Superior temporal gyrus (tissue), 1 donor: ENCODE results near the gene RUFY4.
A peak's percentile ranks its signal among the peaks of the same experiment; 100 is the strongest.
"Not testable (repeated sequence)": the region's sequence is repeated elsewhere in the genome, so short reads cannot be mapped to it uniquely, and the experiment has no call there.

Experiments
- DNase-seq: peaks from one replicate; pipeline ENCODE4 v3.0.0-alpha.2; 2016; ENCODE audit errors: extremely low spot score

RUFY4 gene

GRCh38 chr2:218031771-218032257 is 37.2 kb upstream of the RUFY4 start:
- DNase-seq: no peak

- DNase-seq: no peak
Measured at GRCh38 chr2:218032336-218033171, 36.5 kb upstream of the RUFY4 start.

- DNase-seq: no peak
Measured at GRCh38 chr2:218033208-218033589, 35.9 kb upstream of the RUFY4 start.

- DNase-seq: no peak
Measured at GRCh38 chr2:218033590-218034496, 35.2 kb upstream of the RUFY4 start.

- DNase-seq: peak; percentile 72
Measured at GRCh38 chr2:218034497-218035213, 34.4 kb upstream of the RUFY4 start.

GRCh38 chr2:218035463-218036100 is 33.5 kb upstream of the RUFY4 start:
- DNase-seq: no peak

- no peak for DNase-seq
Measured at GRCh38 chr2:218036371-218036770, 32.7 kb upstream of the RUFY4 start.

- DNase-seq: no peak
Measured at GRCh38 chr2:218039171-218039570, 29.9 kb upstream of the RUFY4 start.

GRCh38 chr2:218040883-218041282 is 28.2 kb upstream of the RUFY4 start:
- DNase-seq: no peak

- no peak for DNase-seq
Measured at GRCh38 chr2:218041302-218042168, 27.5 kb upstream of the RUFY4 start.

GRCh38 chr2:218043100-218043499 is 26.0 kb upstream of the RUFY4 start:
- DNase-seq: no peak

- DNase-seq: no peak
Measured at GRCh38 chr2:218043701-218044109, 25.3 kb upstream of the RUFY4 start.

- DNase-seq: not testable (repeated sequence)
Measured at GRCh38 chr2:218044599-218044998, 24.5 kb upstream of the RUFY4 start.

GRCh38 chr2:218046238-218046637 is 22.8 kb upstream of the RUFY4 start:
- peak; percentile 22 for DNase-seq

- no peak for DNase-seq
Measured at GRCh38 chr2:218047536-218048225, 21.4 kb upstream of the RUFY4 start.

GRCh38 chr2:218051903-218052302 is 17.1 kb upstream of the RUFY4 start:
- no peak for DNase-seq

- no peak for DNase-seq
Measured at GRCh38 chr2:218059289-218059688, 9.8 kb upstream of the RUFY4 start.

- DNase-seq: no peak
Measured at GRCh38 chr2:218060118-218060517, 8.9 kb upstream of the RUFY4 start.

GRCh38 chr2:218060950-218061660 is 7.9 kb upstream of the RUFY4 start:
- DNase-seq: no peak
